B cell (primary cell): ENCODE measurements around the gene CCDC136. TPM values are rescaled to one million over a fixed set of nuclear protein-coding genes. Genes with fewer than 3 reads are reported as not detected.

ENCODE experiments used
- ATAC-seq: fragments of 200-7000 bp; cut with Tn5 transposase; one replicate; pipeline ENCODE4 v1.10.0; 2021; ENCODE audit warnings: low read depth, mild to moderate bottlenecking, moderate number of reproducible peaks, moderate library complexity
- CTCF ChIA-PET: fragments of 350-600 bp; sonication (Branson Sonifier 250); formaldehyde crosslinking; loops from one replicate; lab custom pipeline; 2021; ENCODE audit warnings: antibody characterized with exemption, inconsistent platforms; lab: Charles Lee
- POLR2A ChIA-PET: fragments of 350-600 bp; sonication (Branson Sonifier 250); formaldehyde crosslinking; loops from one replicate; lab custom pipeline; 2021; ENCODE audit warnings: antibody characterized with exemption; lab: Charles Lee
- DNase-seq: peaks from one replicate; pipeline ENCODE4 v3.0.0; 2013
- H2AFZ ChIP-seq: 2 replicates; pipeline ENCODE4 v1.6.1; 2012; ENCODE audit warnings: mild to moderate bottlenecking, low read depth, low read length; ENCODE audit not compliant: insufficient read depth, poor library complexity, severe bottlenecking
- H3K27ac ChIP-seq, 2 donors: 1 replicate in 1 of 2; 2 replicates in 1 of 2; pipeline ENCODE4 v1.5.1; 2012 to 2013; ENCODE audit warnings: low read length in 2 of 2, mild to moderate bottlenecking in 2 of 2, moderate library complexity in 1 of 2
- H3K27me3 ChIP-seq, 4 experiments: fragments of 200-600 bp in 1 of 4; sonication (generic) in 1 of 4; replicated peaks in 1 of 4; 1 replicate in 2 of 4; 2 replicates in 2 of 4; pipeline versions ENCODE4 v1.6.1 to v1.7.0; 2013 to 2016; ENCODE audit warnings: low read length in 3 of 4, mild to moderate bottlenecking in 2 of 4, mixed read lengths in 1 of 4, moderate library complexity in 1 of 4; ENCODE audit not compliant: insufficient read depth in 4 of 4, control insufficient read depth in 3 of 4; ENCODE audit errors: control extremely low read depth in 1 of 4
- H3K36me3 ChIP-seq, 2 experiments: replicated peaks in 1 of 2; 1 replicate in 1 of 2; 2 replicates in 1 of 2; pipeline versions ENCODE4 v1.6.1 to v1.7.1; 2013; ENCODE audit warnings: low read length in 1 of 2; ENCODE audit not compliant: insufficient read depth in 2 of 2, control insufficient read depth in 1 of 2; ENCODE audit errors: control extremely low read depth in 1 of 2, extremely low read depth in 1 of 2
- H3K4me1 ChIP-seq, 2 donors: fragments of 200-600 bp in 1 of 2; sonication (generic) in 1 of 2; 1 replicate in 1 of 2; 2 replicates in 1 of 2; pipeline versions ENCODE4 v1.5.1 to v1.6.1; 2013 to 2017; ENCODE audit warnings: low read length in 2 of 2; ENCODE audit not compliant: control insufficient read depth in 2 of 2, insufficient read depth in 2 of 2
- H3K4me2 ChIP-seq: replicated peaks from 2 replicates; pipeline ENCODE3; 2012; ENCODE audit warnings: mild to moderate bottlenecking, low read depth, low read length; ENCODE audit not compliant: poor library complexity, severe bottlenecking
- H3K4me3 ChIP-seq, 5 experiments: fragments of 200-600 bp in 1 of 5; sonication (generic) in 1 of 5; 1 replicate in 3 of 5; 2 replicates in 2 of 5; pipeline versions ENCODE4 v1.5.1 to v1.7.0; 2011 to 2016; ENCODE audit warnings: low read length in 4 of 5, mild to moderate bottlenecking in 4 of 5, low read depth in 2 of 5, control low read depth in 1 of 5, moderate library complexity in 1 of 5; ENCODE audit not compliant: insufficient read depth in 1 of 5; ENCODE audit errors: control extremely low read depth in 1 of 5, extremely low read depth in 1 of 5
- H3K79me2 ChIP-seq: fragments of 200-600 bp; sonication (generic); one replicate; pipeline ENCODE4 v1.6.0; 2016; ENCODE audit warnings: low read length; ENCODE audit not compliant: control insufficient read depth, insufficient read depth
- H3K9ac ChIP-seq: fragments of 200-600 bp; sonication (generic); 2 replicates; pipeline ENCODE4 v1.6.1; 2017; ENCODE audit warnings: mild to moderate bottlenecking, low read length, moderate library complexity
- H3K9me3 ChIP-seq, 3 donors: one replicate each; pipeline versions ENCODE4 v1.6.1 to v1.7.1; 2013; ENCODE audit warnings: low read length in 2 of 3; ENCODE audit not compliant: control insufficient read depth in 2 of 3, insufficient read depth in 1 of 3; ENCODE audit errors: control extremely low read depth in 1 of 3
- H4K20me1 ChIP-seq: 2 replicates; pipeline ENCODE4 v1.6.0; 2012; ENCODE audit warnings: mild to moderate bottlenecking, low read length; ENCODE audit not compliant: insufficient read depth, control insufficient read depth, poor library complexity, severe bottlenecking
- H3K27ac Mint-ChIP-seq: one replicate; pipeline ENCODE4 v1.8.0; 2021; ENCODE audit warnings: mixed read lengths
- H3K27me3 Mint-ChIP-seq: one replicate; pipeline ENCODE4 v1.8.0; 2021; ENCODE audit warnings: mixed read lengths
- H3K4me1 Mint-ChIP-seq: one replicate; pipeline ENCODE4 v1.8.0; 2021; ENCODE audit warnings: mixed read lengths
- H3K4me3 Mint-ChIP-seq: one replicate; pipeline ENCODE4 v1.8.0; 2021; ENCODE audit warnings: mixed read lengths
- H3K9me3 Mint-ChIP-seq: one replicate; pipeline ENCODE4 v1.8.0; 2022; ENCODE audit warnings: mixed read lengths; ENCODE audit not compliant: insufficient read depth
- CTCF ChIP-seq: fragments of 200-600 bp; IDR thresholded peaks from one replicate; pipeline ENCODE4 v1.8.0; 2022; ENCODE audit warnings: antibody characterized with exemption, mild to moderate bottlenecking
- EZH2 ChIP-seq: IDR thresholded peaks from 2 replicates; pipeline ENCODE4 v1.6.1; 2012; ENCODE audit warnings: borderline replicate concordance, low read depth, mild to moderate bottlenecking, moderate library complexity, low read length; ENCODE audit not compliant: insufficient read depth, poor library complexity, severe bottlenecking
- WGBS: methylation state at CpG from one replicate; pipeline ENCODE4 v1.1.5; 2013; ENCODE audit warnings: missing lambda C conversion rate; ENCODE audit not compliant: insufficient coverage; 5-methylcytosine and 5-hydroxymethylcytosine counted together
- intact Hi-C: fragments of 100-400 bp; cut with micrococcal nuclease; formaldehyde crosslinking; loops from one replicate; pipeline ENCODE4 v1.10.0; 2022
- polyA plus RNA-seq: library from polyadenylated mRNA; depleted of rRNA; stranded (reverse); fragments of >200 nt; gene quantifications from 2 replicates; pipeline ENCODE4 v1.2.3, GENCODE V29; 2012
- total RNA-seq, 2 donors: library from RNA; stranded (reverse); fragments of 120-200 nt in 1 of 2; gene quantifications; 1 replicate in 1 of 2; 2 replicates in 1 of 2; pipeline versions ENCODE4 v1.2.3 to v1.2.4, GENCODE V29; 2013 to 2022

Gene CCDC136
- total and polyA plus RNA-seq, 2 donors (not counting 1 experiment from before 2014, with no cell fraction given), result 2.2 to 13.9 TPM

- H3K27me3 Mint-ChIP-seq, result peaks cover 8% of the 10 kb centered on the region
Measured at GRCh38 chr7:128835790-128836641, 44.2 kb downstream of the CCDC136 start.

More at GRCh38 chr7:128835790-128836641, 44.2 kb downstream of the CCDC136 start:
- Mint-ChIP-seq H3K9me3 (no peaks in the 10 kb centered on the region), H3K27ac (no peak overlapping the region), H3K4me3 (no peak overlapping the region), H3K4me1 (peaks cover 7% of the 10 kb centered on the region)
- DNase-seq (no peak), ATAC-seq (no peak)
- CTCF ChIA-PET, result interaction anchor here (1.5 kb wide), 2 partner anchors 27 to 48 kb away, joined by 4 read pairs; partner anchors contain the start of gene ATP6V1F
- Histone ChIP-seq H3K4me1 (peaks cover 14 to 18% of the 10 kb centered on the region in 2 donors), H2AFZ (no peak overlapping the region), H4K20me1 (no peaks in the 10 kb centered on the region), H3K27me3 (peaks cover 0 to 18% (median 5%) of the 10 kb centered on the region in 4 experiments), H3K27ac (no peak overlapping the region), H3K9me3 (peaks cover 0 to 3% (median 0%) of the 10 kb centered on the region in 3 donors), H3K4me2 (no peak overlapping the region), H3K4me3 (no peak overlapping the region), H3K79me2 (no peaks in the 10 kb centered on the region), H3K36me3 (no peaks in the 10 kb centered on the region), H3K9ac (no peak overlapping the region)
- WGBS, result 86% methylated on average over 10 of the region's 14 CpGs
- POLR2A ChIA-PET, result interaction anchor here (0.6 kb wide), 1 partner anchor 239 kb away, joined by 4 read pairs; no protein-coding TSS in a partner anchor
- no peak for TF ChIP-seq EZH2
- no peak for TF ChIP-seq CTCF
- intact Hi-C loops, result no loop called here
